ENCODE data around the gene NLGN1.
A peak's percentile ranks its signal among the peaks of the same experiment; 100 is the strongest.

The NLGN1 gene

DNA sequence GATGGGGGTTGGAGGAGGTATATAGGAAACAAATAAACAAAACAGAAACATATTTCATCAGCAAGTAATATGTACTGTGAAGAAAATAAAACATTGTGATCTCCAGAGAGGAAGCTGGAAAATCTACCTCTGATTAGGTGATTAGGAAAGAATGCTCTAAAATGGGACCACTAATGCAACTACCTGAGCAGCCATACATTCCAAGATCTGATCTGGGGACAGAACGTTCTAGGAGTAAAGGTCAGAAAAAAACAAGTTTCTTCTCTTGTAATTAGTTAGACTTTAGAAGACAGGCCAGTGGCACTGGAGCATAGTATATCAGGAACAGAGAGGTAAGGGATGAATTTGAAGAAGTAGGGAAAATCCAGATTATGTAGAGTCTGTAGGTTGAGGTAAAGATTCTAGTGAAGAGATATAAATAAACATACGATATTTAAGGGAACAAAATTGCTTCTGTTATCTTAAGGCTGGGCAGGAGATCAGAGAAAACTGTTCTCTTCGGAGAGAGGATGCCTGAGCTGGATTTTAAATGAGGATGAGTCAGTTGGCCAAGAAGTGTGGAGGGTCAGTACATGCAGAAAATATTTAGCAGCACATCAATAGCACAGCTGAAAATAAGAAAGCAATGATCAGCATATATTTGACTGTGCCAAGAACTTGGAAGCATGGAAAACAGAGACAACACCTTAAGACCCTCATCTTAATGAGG, 429.5 kb downstream of the NLGN1 start:
- no peak overlapping the region for H4K8ac ChIP-seq (ENCODE audit: low read depth, low read length)
- no peak overlapping the region for H3K23ac ChIP-seq (ENCODE audit: low read length)
- H3K36me3 ChIP-seq (ENCODE audit: control insufficient read depth in 1 of 2, insufficient read depth in 2 of 2, low read length in 2 of 2), result no peaks in the 10 kb centered on the region
- H4K91ac ChIP-seq (ENCODE audit: low read depth, low read length), result no peak overlapping the region
- H3K9ac ChIP-seq (ENCODE audit: low read length), result no peak overlapping the region
- no peak overlapping the region for H3K4me2 ChIP-seq (ENCODE audit: low read length)
- peaks cover 0 to 3% of the 10 kb centered on the region in 2 experiments for H3K4me1 ChIP-seq (ENCODE audit: control insufficient read depth in 1 of 2, insufficient read depth in 2 of 2, low read length in 2 of 2)
- no peak overlapping the region for H2AK5ac ChIP-seq (ENCODE audit: low read length)
- no peak overlapping the region for H3K4me3 ChIP-seq (ENCODE audit: low read depth, low read length)
- H2BK120ac ChIP-seq (ENCODE audit: insufficient read depth, low read length, poor library complexity), result no peak overlapping the region
- H2BK12ac ChIP-seq (ENCODE audit: low read length), result no peak overlapping the region
- peak overlapping the region; percentile 5 for H2BK5ac ChIP-seq (ENCODE audit: low read depth, low read length, poor library complexity)
- peak; percentile 52 to 88 for DNase-seq
- H2AFZ ChIP-seq (ENCODE audit: insufficient read depth, low read length, poor library complexity), result no peak overlapping the region
- H4K12ac ChIP-seq (ENCODE audit: low read depth, low read length), result no peak overlapping the region
- H3K79me2 ChIP-seq (ENCODE audit: control insufficient read depth, insufficient read depth, low read length, poor library complexity), result no peaks in the 10 kb centered on the region
- no peak overlapping the region for H3K27ac ChIP-seq (ENCODE audit: low read depth, low read length)
- H3K18ac ChIP-seq (ENCODE audit: low read length), result no peak overlapping the region
- no peak overlapping the region for H3K4ac ChIP-seq (ENCODE audit: low read depth, low read length)
- no peaks in the 10 kb centered on the region for H3K9me3 ChIP-seq (ENCODE audit: insufficient read depth, low read depth, low read length)
- no peaks in the 10 kb centered on the region for H3K27me3 ChIP-seq (ENCODE audit: insufficient read depth, low read length)
- H3K79me1 ChIP-seq (ENCODE audit: low read length), result no peaks in the 10 kb centered on the region
- no CpG with 5 or more reads among the region's 3 CpGs for WGBS (ENCODE audit: extremely low coverage, insufficient coverage, insufficient read length)
- H3K14ac ChIP-seq (ENCODE audit: low read length), result no peak overlapping the region

DNA sequence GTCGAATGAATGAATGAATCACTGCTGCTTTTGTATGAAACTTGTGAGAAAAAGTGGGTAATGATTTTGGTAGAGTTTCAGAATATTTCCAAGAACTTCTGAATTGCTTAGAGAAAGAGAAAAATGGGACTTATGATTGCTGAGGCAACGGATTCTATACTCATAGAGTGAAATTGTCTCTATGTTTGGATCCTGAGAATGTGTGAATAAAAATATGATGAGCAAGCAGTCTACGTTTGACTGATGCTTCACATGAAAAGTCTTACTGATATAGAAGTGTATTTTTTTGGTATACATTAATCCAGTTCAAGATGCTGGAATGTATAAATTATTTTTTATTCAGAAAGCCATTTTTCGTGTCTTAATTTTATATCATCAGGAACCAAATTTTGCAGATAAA, 441.1 kb downstream of the NLGN1 start:
- Histone ChIP-seq H3K27me3 (ENCODE audit: insufficient read depth, low read length) (no peaks in the 10 kb centered on the region), H3K9ac (ENCODE audit: low read length) (no peak overlapping the region), H3K4me1 (ENCODE audit: control insufficient read depth in 1 of 2, insufficient read depth in 2 of 2, low read length in 2 of 2) (no peaks in the 10 kb centered on the region), H2BK12ac (ENCODE audit: low read length) (no peak overlapping the region), H3K9me3 (ENCODE audit: insufficient read depth, low read depth, low read length) (no peaks in the 10 kb centered on the region), H3K79me1 (ENCODE audit: low read length) (no peaks in the 10 kb centered on the region), H3K14ac (ENCODE audit: low read length) (no peak overlapping the region), H3K4me2 (ENCODE audit: low read length) (no peak overlapping the region), H3K27ac (ENCODE audit: low read depth, low read length) (no peak overlapping the region), H3K4me3 (ENCODE audit: low read depth, low read length) (no peak overlapping the region), H4K8ac (ENCODE audit: low read depth, low read length) (no peak overlapping the region), H4K91ac (ENCODE audit: low read depth, low read length) (no peak overlapping the region), H3K23ac (ENCODE audit: low read length) (no peak overlapping the region), H2BK5ac (ENCODE audit: low read depth, low read length, poor library complexity) (no peak overlapping the region), H3K79me2 (ENCODE audit: control insufficient read depth, insufficient read depth, low read length, poor library complexity) (no peaks in the 10 kb centered on the region), H3K36me3 (ENCODE audit: control insufficient read depth in 1 of 2, insufficient read depth in 2 of 2, low read length in 2 of 2) (no peaks in the 10 kb centered on the region), H3K4ac (ENCODE audit: low read depth, low read length) (no peak overlapping the region), H2BK120ac (ENCODE audit: insufficient read depth, low read length, poor library complexity) (no peak overlapping the region), H2AK5ac (ENCODE audit: low read length) (no peak overlapping the region), H4K12ac (ENCODE audit: low read depth, low read length) (no peak overlapping the region), H3K18ac (ENCODE audit: low read length) (no peak overlapping the region), H2AFZ (ENCODE audit: insufficient read depth, low read length, poor library complexity) (no peak overlapping the region)
- WGBS (ENCODE audit: extremely low coverage, insufficient coverage, insufficient read length), result no CpG with 5 or more reads among the region's 4 CpGs
- no peak for DNase-seq

DNA sequence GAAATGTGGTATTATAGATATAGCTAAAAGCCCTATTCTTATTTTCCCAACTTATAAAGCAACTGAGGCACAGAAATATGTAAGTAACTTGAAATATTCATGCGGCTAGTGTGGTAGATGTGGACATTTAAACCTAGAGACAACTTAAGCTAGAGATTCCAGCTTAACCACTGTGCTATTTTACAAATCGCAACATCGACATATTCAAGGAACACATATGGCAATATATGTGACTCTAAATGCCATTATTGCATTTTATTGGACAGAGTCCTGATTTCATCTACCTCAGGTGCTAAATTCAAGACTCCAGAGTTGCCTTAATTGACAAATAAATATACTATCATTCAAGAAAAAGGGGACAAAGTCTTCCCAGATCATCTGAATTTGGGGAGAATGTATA, 442.3 kb downstream of the NLGN1 start:
- Histone ChIP-seq H4K91ac (ENCODE audit: low read depth, low read length) (no peak overlapping the region), H2AK5ac (ENCODE audit: low read length) (no peak overlapping the region), H3K36me3 (ENCODE audit: control insufficient read depth in 1 of 2, insufficient read depth in 2 of 2, low read length in 2 of 2) (no peaks in the 10 kb centered on the region), H4K12ac (ENCODE audit: low read depth, low read length) (no peak overlapping the region), H3K9ac (ENCODE audit: low read length) (no peak overlapping the region), H3K27me3 (ENCODE audit: insufficient read depth, low read length) (no peaks in the 10 kb centered on the region), H3K79me1 (ENCODE audit: low read length) (no peaks in the 10 kb centered on the region), H2BK12ac (ENCODE audit: low read length) (no peak overlapping the region), H4K8ac (ENCODE audit: low read depth, low read length) (no peak overlapping the region), H2BK120ac (ENCODE audit: insufficient read depth, low read length, poor library complexity) (no peak overlapping the region), H3K4ac (ENCODE audit: low read depth, low read length) (no peak overlapping the region), H3K4me3 (ENCODE audit: low read depth, low read length) (no peak overlapping the region), H2AFZ (ENCODE audit: insufficient read depth, low read length, poor library complexity) (no peak overlapping the region), H3K14ac (ENCODE audit: low read length) (no peak overlapping the region), H3K79me2 (ENCODE audit: control insufficient read depth, insufficient read depth, low read length, poor library complexity) (no peaks in the 10 kb centered on the region), H3K9me3 (ENCODE audit: insufficient read depth, low read depth, low read length) (no peaks in the 10 kb centered on the region), H3K4me1 (ENCODE audit: control insufficient read depth in 1 of 2, insufficient read depth in 2 of 2, low read length in 2 of 2) (no peaks in the 10 kb centered on the region), H3K18ac (ENCODE audit: low read length) (no peak overlapping the region), H3K23ac (ENCODE audit: low read length) (no peak overlapping the region), H2BK5ac (ENCODE audit: low read depth, low read length, poor library complexity) (no peak overlapping the region), H3K27ac (ENCODE audit: low read depth, low read length) (no peak overlapping the region), H3K4me2 (ENCODE audit: low read length) (no peak overlapping the region)
- no CpG with 5 or more reads among the region's 3 CpGs for WGBS (ENCODE audit: extremely low coverage, insufficient coverage, insufficient read length)
- no peak for DNase-seq

DNA sequence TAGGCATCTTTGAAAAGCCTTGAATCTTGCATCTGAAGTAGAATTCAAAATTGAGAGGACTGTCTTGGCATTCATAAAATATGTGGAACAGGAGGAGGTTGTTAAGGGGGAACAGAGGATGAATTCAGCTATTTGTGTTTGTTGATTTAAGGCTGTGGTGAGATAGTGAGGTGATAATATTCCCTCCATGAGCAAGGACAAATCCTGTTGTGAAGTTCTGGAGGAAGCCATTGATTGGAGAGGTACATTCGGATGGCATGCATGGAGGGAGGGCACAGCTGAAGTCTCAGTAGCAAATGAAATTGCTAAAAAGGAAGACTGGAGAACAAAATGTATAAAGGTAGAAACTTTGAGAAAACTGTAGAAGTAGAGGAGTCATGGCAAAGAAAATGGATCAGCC, 443.8 kb downstream of the NLGN1 start:
- Histone ChIP-seq H3K27me3 (ENCODE audit: insufficient read depth, low read length) (no peaks in the 10 kb centered on the region), H3K14ac (ENCODE audit: low read length) (no peak overlapping the region), H3K9ac (ENCODE audit: low read length) (no peak overlapping the region), H3K27ac (ENCODE audit: low read depth, low read length) (no peak overlapping the region), H2BK120ac (ENCODE audit: insufficient read depth, low read length, poor library complexity) (no peak overlapping the region), H4K12ac (ENCODE audit: low read depth, low read length) (no peak overlapping the region), H2BK5ac (ENCODE audit: low read depth, low read length, poor library complexity) (no peak overlapping the region), H3K18ac (ENCODE audit: low read length) (no peak overlapping the region), H2AFZ (ENCODE audit: insufficient read depth, low read length, poor library complexity) (no peak overlapping the region), H4K91ac (ENCODE audit: low read depth, low read length) (no peak overlapping the region), H2AK5ac (ENCODE audit: low read length) (no peak overlapping the region), H3K79me2 (ENCODE audit: control insufficient read depth, insufficient read depth, low read length, poor library complexity) (no peaks in the 10 kb centered on the region), H3K36me3 (ENCODE audit: control insufficient read depth in 1 of 2, insufficient read depth in 2 of 2, low read length in 2 of 2) (no peaks in the 10 kb centered on the region), H3K4me3 (ENCODE audit: low read depth, low read length) (no peak overlapping the region), H2BK12ac (ENCODE audit: low read length) (no peak overlapping the region), H3K9me3 (ENCODE audit: insufficient read depth, low read depth, low read length) (no peaks in the 10 kb centered on the region), H3K4me2 (ENCODE audit: low read length) (no peak overlapping the region), H3K79me1 (ENCODE audit: low read length) (no peaks in the 10 kb centered on the region), H4K8ac (ENCODE audit: low read depth, low read length) (no peak overlapping the region), H3K4me1 (ENCODE audit: control insufficient read depth in 1 of 2, insufficient read depth in 2 of 2, low read length in 2 of 2) (no peaks in the 10 kb centered on the region), H3K23ac (ENCODE audit: low read length) (no peak overlapping the region), H3K4ac (ENCODE audit: low read depth, low read length) (no peak overlapping the region)
- WGBS (ENCODE audit: extremely low coverage, insufficient coverage, insufficient read length), result no CpG with 5 or more reads among the region's 1 CpG
- no peak for DNase-seq
